NK-92 treated with Interleukin-12 subunit alpha and Interleukin-12 subunit beta, amount 100 ng/mL, for 24 hours (cell line): ENCODE measurements around the gene MTHFD1L.
"Not testable (repeated sequence)": the region's sequence is repeated elsewhere in the genome, so short reads cannot be mapped to it uniquely, and the experiment has no call there.

Experiments used
- DNase-seq: peaks from one replicate; lab custom pipeline; 2025; lab: John Stamatoyannopoulos, UW

Gene MTHFD1L

DNA sequence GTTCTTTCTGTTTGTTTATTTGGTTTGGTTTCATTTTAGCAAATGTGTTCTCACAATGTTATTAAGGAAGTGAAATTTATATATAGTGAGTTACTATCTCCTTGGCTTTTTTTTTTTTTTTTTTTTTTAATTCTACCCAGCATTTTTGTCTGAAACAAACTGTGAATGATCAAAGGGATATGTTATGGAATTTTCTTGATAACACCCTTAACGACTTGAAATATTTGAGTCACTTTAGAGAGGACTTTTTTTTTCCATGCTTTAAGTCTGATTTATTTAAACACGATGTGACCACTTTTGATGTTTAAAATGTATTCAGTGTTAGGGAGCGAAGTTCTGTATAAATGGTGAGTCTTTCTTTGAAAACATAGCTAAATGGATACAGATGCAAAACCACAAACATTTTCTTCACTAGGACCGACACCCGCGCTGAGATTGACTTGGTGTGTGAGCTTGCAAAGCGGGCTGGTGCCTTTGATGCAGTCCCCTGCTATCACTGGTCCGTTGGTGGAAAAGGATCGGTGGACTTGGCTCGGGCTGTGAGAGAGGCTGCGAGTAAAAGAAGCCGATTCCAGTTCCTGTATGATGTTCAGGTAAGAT, 149.7 kb downstream of the MTHFD1L start:
- no peak for DNase-seq

- DNase-seq = no peak
Measured at GRCh38 chr6:151016107-151016506, 150.6 kb downstream of the MTHFD1L start.

DNA sequence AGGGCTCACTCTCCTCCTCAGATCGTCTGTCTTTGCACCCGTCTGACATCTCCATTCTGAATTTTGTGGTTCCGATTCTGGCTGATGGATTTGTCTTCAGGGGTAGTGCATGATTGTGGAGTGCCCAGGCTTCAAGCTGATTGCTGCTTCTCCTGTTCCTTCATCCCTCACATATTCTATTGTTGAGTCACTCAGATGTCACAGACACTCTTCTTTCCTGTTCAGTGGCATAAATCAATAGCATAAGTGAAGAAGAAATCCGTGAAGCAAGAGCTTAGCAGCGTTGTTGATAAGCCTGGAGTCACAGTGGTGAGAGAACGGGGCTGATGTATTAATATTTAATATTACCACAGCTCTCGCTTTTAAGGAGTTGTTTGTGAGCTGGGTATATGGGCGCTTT, 152.5 kb downstream of the MTHFD1L start:
- no peak for DNase-seq

- DNase-seq = no peak
Measured at GRCh38 chr6:151018911-151019782, 153.6 kb downstream of the MTHFD1L start.

DNA sequence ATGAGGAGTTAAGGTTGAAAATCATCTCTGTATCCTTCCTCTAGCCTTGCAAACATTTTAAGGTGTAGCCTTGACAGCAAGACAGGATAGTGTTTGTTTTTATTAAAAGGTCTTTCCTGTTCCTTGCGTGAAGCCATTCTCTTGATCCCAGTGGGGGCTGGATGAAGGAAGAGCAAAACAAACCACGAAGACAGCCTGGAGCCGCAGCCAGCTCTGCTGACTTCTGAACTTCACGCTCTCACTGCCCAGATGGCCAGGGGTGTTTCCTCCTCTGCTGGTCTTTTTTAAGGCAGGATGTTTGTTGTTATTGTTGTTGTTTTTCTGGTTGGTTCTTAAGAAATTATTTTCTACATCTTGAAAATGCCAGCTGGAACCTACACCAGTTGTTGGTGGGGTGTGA, 156.4 kb downstream of the MTHFD1L start:
- no peak for DNase-seq

GRCh38 chr6:151022492-151022891, 157.0 kb downstream of the MTHFD1L start:
- DNase-seq = no peak

GRCh38 chr6:151023342-151023741, 157.8 kb downstream of the MTHFD1L start:
- DNase-seq = no peak

DNA sequence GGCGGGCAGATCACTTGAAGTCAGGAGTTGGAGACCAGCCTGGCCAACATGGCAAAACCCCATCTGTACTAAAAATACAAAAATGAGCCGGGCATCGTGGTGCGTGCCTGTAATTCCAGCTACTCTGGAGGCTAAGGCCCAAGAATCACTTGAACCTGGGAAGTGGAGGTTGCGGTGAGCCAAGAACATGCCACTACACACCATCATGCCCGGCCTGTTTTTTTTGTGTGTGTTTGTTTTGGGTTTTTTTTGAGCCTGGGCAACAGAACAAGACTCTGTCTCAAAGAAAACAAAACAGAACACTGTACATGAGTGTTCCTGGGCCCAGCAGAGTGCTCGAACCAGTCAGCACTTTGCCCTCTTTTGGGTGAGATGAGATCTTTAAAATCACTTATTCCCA, 159.1 kb downstream of the MTHFD1L start:
- no peak for DNase-seq

DNA sequence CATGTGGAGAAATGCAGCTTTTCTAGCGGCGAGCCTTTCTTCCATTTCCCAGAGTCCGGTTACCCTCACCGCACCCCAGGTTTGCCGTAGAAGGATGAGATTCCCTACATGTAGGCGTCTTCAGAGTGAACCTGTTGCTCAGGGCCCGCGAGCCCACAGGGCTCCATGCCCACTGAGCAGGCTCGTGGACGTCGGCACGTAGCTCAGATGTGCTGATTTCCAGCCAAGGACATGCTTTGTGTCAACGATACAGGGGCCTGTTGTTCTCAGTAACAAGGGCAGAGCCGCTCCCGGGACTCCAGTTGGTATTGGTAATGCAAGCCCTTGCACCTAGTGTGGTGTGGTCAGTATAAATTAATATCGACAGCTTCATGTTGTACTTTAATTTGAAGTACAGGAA, 159.6 kb downstream of the MTHFD1L start:
- no peak for DNase-seq

DNA sequence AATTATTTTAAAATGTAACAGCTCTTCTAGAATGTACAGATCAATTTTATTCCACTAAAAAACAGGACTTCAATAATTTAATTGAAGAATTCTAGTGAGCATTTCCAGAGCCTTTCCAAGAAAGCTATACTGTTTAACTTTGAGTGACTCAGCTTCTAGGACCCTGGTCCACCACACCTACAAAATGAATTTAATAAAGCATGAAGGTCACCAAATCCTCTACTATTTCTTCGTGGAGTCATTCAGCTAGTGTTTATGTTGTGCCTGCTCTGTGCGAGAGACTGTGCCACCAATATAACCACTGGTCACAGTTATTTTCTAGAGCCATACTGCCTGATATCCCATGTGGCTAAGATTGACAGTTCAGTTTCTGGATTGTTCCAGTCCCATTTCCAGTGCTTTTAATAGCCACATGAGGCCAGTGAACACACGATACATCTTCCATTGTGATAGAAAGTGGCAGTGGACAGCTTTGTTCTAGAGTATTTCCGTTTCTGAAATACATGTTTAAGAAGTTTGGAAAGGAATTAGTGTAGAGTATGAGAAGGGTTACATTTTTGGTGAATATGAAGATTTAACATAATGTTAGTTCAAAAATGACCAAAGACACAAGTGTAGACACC, 160.7 kb downstream of the MTHFD1L start:
- DNase-seq = no peak

DNA sequence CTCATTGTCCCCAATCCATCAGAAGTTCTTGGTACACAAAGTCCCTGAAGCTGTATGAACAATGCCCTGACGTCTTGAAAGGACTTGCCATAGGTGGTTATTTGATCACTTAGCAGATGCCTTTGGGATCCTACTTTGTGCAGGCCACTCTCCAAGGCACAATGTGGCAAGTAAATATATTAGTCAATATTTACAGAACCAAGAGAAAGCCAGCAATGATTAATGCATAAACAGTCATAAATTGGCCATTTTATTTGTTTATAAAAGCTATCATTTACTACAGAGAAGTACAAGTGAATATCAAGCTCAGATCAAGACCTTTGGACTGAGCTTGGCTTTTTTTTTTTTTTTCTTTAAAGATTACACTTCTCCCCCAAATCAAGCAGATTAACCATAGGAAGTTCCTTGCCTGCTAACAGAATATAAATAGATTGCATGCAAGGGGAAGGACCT, 161.8 kb downstream of the MTHFD1L start:
- no peak for DNase-seq

DNA sequence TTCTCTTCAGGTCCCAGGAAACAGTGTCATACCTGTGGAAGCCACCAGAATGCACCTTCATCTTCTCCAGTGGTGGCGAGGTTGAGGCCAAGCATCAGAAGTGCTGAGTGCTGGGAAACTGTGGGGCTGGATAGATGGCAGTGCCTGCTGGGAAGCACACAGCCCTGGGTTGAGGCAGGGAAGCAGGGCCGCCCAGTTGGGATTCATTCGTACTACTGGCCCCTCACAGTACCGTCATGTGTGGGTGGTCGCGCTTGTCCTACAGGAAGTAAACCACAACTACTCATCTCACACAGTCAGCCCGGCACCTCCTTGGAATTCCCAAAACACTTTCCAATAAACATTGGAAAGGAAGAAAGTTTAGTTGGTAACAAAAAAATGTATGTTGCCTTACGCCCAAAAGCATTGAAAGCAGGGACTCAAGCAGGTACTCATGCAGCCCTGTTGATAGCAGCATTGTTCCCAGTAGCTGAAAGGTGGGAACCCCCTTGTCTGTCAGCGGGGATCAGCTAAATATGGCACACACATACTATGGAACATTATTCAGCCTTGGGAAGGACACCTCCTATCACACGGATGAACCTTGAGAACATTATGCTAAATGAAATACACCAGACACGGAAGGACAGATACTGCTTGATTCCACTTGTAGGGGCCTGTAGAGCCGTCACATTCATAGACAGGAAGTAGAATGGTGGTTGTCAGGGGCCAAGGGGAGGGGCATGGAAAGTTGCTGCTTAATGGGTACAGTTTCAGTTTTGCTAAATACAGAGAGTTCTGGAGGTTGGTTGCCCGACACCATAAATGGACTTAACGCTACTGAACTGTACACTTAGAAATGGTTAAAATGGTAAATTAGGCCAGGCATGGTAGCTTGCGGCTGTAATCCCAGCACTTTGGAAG, 162.7 kb downstream of the MTHFD1L start:
- no peak for DNase-seq

DNA sequence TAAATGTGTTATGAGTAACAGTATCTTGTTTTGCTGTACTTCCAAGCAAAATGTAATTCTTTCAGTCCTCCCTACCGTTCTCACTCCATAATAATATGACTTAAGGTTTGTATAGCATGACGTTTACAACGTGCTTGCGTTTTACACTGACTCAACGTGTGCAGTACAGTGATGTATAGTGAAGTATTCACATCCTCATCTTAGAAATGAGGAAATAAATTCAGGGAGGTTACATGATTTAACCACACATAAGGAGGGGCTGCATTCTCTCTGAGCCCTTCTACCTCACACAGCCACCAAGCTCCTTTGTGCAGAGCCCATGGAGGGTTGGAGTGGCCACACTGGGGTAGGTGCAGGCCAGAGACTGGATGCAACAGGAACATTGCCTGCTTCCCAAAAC, 164.5 kb downstream of the MTHFD1L start:
- DNase-seq = no peak

DNA sequence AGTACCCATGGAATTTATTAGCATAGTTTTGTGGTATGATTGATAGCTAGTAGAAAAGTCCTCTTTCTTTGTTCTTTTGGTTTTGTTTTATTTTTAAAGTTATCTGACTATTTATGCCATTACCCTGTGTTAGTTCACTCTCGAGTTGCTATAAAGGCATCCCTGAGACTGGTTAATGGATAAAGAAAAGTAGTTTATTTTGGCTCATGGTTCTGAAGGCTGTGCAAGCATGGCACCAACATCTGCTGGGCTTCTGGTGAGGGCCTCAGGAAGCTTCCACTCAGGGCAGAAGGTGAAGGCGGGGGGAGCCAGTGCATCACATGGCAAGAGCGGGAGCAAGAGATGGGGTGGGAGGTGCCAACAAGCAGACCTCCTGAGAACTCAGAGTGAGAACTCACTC, 166.5 kb downstream of the MTHFD1L start:
- DNase-seq = no peak

GRCh38 chr6:151034825-151035781, 169.6 kb downstream of the MTHFD1L start:
- no peak for DNase-seq

DNA sequence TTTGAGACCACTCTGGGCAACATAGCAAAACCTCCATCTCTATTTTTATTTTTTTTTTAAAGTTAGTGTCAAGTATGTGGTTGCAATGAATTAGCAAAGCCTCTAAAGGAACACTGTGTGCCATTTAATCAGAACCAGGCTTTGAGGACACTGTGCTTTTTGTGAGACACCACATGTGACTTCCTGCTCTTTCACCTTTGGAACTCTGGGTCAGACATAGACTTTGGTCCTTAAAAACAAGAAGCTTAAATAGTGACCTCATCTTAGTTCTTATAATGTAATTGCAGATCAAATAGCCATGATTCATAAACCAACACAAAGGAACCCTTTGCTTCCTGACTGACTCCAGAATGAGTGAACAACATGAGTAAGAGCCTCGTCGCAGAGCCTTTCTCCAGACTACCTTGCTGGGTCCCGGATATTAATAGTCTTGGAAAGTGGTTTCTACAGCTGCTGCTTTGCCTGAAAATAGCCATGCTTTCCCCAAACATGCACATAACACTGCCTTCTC, 170.8 kb downstream of the MTHFD1L start:
- not testable (repeated sequence) for DNase-seq

DNA sequence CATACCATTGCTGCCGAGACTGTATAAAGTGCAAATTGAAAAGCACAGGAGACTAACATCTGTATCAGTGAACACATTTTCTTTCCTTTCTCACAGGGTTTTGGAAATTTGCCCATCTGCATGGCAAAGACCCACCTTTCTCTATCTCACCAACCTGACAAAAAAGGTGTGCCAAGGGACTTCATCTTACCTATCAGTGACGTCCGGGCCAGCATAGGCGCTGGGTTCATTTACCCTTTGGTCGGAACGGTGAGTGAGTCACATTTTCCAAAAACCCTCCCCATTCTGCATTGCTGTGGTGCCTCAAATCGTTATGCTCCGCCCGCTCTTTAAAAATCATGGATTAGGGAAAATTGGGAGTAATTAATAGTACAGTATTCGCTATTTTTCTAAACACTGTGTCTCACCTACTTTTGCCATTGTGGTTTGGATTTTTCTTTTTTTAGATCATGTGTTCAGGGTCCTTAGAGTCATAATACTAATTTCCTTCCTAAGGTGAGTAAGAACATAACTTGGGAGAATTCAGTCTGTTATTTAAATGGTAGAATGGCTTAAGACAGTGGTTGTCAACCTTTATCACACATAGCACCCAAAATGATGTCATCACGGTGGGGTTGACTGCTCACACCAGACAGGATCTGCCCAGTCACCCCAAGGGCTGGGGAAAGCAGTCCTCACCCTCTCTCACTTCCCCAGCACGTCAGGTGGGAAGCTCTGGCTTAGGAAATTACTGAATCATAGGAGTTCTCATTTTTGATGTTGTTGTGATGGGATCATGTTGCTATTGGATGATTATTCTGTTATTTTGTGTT, 171.6 kb downstream of the MTHFD1L start:
- no peak for DNase-seq

DNA sequence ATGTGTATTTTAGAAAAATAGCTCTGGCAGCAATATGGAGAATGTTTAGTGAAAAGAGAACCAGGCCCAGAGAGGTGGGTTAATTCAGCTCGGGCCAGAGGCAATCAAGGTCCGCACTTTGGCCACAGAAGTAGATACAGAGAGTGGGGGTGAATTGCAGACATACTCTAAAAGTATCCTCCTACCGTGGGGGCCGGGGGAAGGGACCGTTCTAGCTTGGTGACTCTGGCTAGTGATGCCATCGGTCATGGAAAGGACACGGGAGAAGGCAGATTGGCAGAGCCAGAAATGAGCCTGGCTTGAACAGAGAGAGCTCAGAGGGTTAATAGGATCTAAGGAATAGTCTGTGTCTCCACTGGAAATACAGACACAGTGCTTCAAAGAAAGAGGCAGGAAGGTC, 173.1 kb downstream of the MTHFD1L start:
- no peak for DNase-seq

DNA sequence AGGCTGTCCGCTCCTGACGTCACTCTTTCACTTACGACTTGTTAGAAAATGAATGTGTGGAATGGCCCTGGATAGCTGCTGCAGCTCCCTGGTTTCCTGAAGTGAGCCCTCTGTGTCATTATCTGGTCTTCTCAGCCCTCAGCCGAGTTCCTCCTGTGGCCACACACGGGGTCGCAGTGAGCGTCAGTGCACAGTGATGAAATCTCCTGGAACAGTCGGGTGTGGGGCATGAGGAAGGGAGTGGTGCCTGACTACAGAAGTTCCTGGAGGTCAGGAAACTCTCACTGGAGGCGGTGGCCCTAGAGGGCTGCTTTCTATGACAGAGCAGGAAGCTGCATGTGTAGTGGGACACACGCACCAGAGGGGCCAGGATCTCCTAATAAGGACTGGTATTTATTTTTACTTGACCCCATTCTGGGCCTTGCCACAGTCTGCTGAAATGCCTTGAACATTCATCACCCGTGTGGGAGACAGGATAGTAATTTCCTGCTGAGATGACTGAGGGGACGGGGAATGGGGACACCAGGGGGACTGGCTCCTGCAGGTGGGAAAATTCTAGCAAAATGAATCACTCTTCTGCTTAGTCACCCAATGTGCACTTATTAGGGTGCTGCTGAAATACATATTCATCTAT, 175.5 kb downstream of the MTHFD1L start:
- not testable (repeated sequence) for DNase-seq
